Stimulated activated CD4-positive, alpha-beta T cell treated with anti-CD3 and anti-CD28 coated beads, Interleukin-2, amount 100 ng/mL, for 24 hours (primary cell): ENCODE results near the gene ACVR1.
"Not testable (repeated sequence)": the region's sequence is repeated elsewhere in the genome, so short reads cannot be mapped to it uniquely, and the experiment has no call there.

Experiments used
- DNase-seq, 2 donors: peaks; one replicate each; pipeline ENCODE4 v3.0.0-alpha.2; 2020

The ACVR1 gene

GRCh38 chr2:157748371-157749142, 127.6 kb downstream of the ACVR1 start:
- DNase-seq = no peak

DNA sequence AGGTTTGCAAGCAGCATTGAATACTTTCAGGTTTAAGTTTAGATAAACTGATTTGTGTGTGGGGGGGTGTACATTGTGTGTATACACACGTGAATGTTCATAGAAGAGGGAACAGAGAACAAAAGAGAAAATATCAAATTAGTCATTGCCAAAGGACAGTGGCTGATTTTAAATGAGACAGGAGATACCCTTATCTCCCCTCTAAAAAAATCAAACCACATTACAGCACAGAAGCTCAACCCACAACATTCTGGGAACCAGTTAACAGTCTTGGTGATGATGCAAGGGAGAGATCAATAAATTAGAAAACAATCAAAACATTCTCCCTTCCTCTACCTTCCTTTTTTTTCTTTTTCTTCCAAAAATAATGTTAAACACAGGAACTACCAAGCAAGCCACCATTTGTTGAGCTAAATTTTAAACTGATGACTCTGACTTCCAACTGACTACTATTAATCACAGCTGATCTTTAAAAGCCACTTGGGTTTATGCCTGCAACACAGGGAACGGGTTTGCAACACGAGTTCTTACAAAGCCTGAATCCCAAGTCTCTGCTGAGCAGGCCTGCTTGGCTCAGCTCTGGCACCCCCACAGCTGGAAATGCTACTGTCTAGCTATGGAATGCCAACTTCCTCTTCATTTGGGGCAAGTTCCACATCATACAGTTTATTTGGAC, 128.3 kb downstream of the ACVR1 start:
- no peak for DNase-seq

DNA sequence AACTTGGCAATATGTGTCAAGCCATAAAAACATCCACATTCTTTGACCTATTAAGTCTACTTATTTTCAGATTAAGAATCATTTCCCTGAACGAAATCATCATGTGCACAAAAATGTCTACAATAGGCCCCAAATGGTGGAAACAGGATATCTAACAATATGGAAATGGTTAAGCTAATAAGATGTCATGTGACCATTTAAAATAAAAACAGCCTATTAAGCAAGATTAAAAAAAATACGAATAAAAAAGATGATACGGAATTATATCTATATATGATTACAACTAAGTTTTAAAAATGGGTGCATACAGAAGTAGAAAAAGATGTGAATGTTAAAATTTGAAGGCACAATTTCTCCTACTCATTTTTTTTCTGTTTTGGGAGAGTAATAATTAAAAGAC, 128.8 kb downstream of the ACVR1 start:
- DNase-seq = no peak

DNA sequence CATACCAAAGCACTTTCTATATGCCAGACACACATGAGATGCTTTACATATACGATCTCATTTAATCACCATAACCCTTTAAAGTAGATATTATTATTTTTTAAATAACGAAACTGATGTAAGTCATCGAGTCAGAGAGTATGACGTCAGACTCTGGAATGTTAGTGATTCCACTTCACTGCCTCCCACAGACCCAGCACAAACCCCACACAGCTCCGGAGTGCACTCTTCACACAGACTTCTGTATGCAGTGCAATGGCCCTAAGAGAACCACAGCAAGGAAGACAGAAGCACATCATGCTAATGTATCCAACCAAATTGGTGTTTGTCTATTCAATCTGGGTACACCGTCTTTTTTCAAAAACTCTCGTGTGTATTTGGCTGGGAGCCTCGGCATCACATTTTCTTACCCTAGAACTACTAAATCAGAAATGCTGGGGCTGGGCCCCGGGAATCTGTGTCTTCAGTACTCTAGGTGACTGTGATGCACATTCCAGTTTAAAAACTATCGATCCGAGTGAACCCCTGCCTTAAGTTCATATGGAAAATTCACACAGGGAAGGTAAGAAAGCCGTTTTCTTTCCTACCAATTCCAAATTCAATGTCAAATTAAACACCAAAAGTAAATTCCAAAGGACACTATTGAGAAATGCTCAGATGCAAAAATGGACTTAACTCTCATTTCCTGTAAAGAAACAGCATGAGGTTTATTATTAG, 129.7 kb downstream of the ACVR1 start:
- DNase-seq = no peak

- no peak for DNase-seq
These were observed 131.5 kb downstream of the ACVR1 start for GRCh38 chr2:157744571-157745076.

GRCh38 chr2:157743051-157743450, 133.1 kb downstream of the ACVR1 start:
- DNase-seq = no peak

DNA sequence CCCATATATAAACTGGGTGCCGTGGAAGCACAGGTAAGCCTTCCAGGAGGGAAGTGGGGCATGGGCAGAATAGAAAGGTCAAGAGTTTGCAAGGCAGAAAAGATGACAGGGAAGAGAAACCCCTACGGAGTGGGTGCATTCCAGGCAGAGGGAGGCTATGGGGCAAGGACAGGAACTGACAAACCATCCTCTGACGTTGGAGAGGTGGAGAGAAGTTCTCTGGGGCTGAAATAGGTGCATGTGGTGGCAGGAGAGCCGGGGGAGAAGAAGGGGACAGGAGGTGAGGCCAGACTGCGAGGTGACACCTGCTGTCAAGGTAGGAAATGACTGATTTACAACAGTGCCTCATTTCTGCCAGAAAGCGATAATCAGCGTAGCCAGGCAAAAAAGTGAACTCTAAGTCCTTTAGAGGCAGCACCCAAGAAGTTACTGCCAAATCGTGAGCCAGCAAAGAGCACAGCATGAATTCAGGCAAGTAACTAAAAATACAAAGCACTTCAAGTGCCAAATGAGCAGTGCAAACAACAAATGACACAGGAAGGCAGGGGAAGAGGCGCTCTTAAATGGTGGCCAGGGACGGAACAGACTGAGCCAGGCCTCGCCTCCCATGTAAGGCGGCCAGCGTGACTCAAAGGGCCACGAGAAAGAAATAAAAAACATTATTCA, 134.2 kb downstream of the ACVR1 start:
- DNase-seq = no peak

DNA sequence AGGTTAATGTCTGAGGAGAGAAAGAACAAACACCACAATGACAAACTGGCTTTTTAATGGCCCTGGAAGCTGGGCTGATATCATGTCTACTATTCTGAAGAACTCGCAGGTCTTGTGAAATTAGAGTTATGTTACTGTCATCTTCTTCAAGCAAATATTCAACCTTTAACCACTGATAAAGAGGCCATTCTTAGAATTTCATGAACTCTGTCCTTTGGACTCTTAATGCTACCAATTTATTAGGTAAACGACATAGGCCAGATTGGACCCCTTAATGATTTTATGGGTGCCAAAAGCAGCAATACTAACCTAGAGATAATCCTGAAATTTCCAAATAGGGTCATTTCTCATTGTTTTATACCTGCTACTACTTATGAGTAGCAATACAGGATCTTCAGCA, 138.5 kb downstream of the ACVR1 start:
- DNase-seq = no peak

- DNase-seq = no peak
These were observed 140.6 kb downstream of the ACVR1 start for GRCh38 chr2:157735532-157735931.

- no peak for DNase-seq
These were observed 142.9 kb downstream of the ACVR1 start for GRCh38 chr2:157733263-157733662.

- DNase-seq = no peak
These were observed 143.5 kb downstream of the ACVR1 start for GRCh38 chr2:157732596-157732995.

- DNase-seq = no peak
These were observed 148.4 kb downstream of the ACVR1 start for GRCh38 chr2:157727693-157728092.

- no peak for DNase-seq
These were observed 149.2 kb downstream of the ACVR1 start for GRCh38 chr2:157726946-157727345.

DNA sequence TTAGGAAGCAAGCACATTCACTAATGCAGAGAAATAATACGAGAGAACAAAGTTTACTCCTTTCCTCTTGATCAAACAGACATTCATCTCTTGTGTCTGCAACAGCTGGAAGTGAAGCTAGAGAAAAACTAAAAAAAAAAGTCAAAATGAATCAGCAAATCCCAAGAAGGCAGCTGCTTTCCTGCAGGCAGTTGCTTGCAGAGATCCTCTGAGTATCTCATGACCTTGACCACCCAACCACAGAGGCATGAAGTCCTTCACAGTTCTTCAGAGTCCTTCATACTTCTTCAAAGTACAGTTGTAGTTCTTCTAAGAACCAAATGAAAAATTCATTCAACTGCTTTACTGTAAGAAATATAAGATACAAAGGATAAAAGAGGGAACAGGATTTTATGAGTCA, 150.3 kb downstream of the ACVR1 start:
- no peak for DNase-seq

DNA sequence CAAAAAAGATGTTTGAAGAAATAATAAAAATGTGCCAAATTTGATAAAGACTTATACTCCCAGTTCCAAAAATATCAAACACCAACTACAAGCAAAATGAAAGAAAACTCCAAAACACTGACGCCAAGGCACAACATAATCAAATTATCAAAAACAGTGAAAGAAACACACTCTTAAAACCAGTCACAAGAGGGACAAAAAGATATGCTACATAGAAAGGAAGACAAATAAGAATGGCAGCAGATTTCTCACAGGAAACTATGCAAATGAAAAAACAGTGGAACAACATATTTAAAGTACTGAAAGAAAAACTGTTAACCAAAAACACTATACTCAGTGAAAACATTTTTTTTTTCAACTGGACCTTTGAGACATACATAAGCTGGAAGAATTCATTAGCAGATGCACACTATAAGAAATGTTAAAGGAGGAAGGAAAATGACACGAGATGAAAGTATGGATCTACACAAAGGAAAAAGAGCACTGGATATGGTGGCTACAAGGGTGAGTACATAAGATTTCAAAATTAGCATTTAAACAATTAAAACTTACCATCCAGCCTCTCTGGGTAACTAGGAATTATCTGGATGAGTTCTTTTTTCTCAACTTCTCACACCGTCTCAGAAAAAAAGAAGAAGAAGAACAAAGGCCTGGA, 153.4 kb downstream of the ACVR1 start:
- DNase-seq = no peak

GRCh38 chr2:157720504-157720903, 155.6 kb downstream of the ACVR1 start:
- DNase-seq = no peak

DNA sequence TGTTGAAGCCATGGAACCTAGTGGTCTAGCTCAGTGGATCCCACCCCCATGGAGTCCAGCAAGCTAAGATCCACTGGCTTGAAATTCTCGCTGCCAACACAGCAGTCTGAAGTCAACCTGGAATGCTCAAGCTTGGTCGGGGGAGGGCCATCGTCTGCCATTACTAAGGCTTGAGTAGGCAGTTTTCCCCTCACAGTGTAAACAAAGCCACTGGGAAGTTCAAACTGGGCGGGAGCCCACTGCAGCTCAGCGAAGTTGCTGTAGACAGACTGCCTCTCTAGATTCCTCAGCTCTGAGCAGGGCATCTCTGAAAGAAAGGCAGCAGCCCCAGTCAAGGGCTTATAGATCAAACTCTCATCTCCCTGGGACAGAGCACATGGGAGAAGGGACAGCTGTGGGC, 171.5 kb downstream of the ACVR1 start:
- DNase-seq = not testable (repeated sequence)

- not testable (repeated sequence) for DNase-seq
These were observed 172.0 kb downstream of the ACVR1 start for GRCh38 chr2:157704148-157704547.

DNA sequence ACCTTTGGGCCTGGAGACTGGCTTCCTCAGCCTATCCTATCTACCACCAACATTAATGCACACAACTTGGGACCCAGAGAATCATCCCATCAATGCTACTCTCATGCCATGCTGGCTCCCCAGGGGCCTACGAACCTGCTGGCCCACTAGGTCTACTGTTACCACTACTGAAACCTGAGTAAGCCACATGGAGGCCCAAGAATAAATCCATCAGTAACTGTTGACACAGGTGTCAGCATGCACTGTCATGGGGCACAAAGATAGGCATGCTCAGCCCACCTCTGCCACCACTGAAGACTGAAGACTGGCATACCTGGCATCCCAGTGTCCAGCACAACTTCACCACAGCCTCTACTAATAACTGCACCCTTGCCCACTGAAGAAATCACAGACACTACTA, 176.3 kb downstream of the ACVR1 start:
- no peak for DNase-seq

- DNase-seq = no peak
These were observed 177.1 kb downstream of the ACVR1 start for GRCh38 chr2:157699009-157699408.

DNA sequence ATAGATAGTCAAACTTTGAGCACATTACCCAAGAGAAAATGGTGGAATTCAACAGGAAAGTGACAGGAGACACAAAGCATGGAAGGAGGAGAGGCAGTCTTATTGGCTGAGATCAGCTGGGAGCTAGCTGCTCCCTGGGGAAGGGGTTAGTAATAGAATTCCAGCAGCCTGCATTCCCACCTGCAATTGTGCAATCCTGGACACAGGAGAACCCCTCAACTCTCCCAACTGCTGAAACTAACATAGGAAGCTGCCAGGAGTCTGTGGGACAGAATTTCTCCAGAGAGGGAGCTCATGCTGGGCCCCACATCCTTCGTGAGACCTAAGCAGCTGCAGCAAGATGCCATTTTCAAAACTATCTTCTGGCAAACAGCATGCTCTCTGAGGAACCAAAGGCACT, 177.7 kb downstream of the ACVR1 start:
- DNase-seq = no peak

DNA sequence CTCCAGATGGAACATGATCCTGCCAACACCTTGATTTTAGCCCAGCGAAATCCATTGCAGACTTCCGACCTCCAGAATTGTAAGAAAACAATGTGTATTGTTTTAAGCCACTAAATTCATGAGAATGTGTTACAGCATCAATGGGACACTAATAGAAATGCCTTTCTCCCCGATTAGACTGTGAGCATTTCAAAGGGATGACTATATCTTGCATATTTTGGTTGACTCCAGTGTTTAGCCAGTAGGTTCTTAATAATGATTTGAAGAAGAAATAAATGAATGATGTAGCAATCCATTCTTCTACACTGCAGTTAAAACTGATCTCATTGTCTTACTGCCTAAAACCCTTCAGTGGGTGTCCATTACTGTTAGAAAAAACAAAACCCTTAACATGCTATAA, 180.1 kb downstream of the ACVR1 start:
- DNase-seq = no peak

- DNase-seq = no peak
These were observed 183.4 kb downstream of the ACVR1 start for GRCh38 chr2:157692768-157693167.
